Heart left ventricle (tissue), 13 donors: ENCODE data around the gene PKP1.

Experiments
- CTCF ChIP-seq, 12 donors: fragments of 200-600 bp; sonication (generic) in 4 of 12; IDR thresholded peaks; one replicate each; pipeline versions ENCODE4 v1.5.0 to v1.8.0; 2018 to 2022; ENCODE audit warnings: antibody characterized with exemption in 12 of 12, mild to moderate bottlenecking in 5 of 12
- POLR2A ChIP-seq, 2 donors: fragments of 450-650 bp; IDR thresholded peaks; one replicate each; pipeline ENCODE4 v1.6.1; 2017; ENCODE audit warnings: antibody characterized with exemption in 2 of 2, mild to moderate bottlenecking in 2 of 2, moderate library complexity in 2 of 2
- donor health status: ischemic (EF 13 %, LVEDD 7.1; RV severe dilation, severe dysfunction).
- donor health status: DM: no; HTN: yes; CAD: no.
- donor health status: DM: no; HTN: no; CAD: no.
- donor health status: ischemic (EF 25% LVEDD 6.9; RV normal size, moderate dysfunction).
- donor health status: ischemic (EF 25% LVEDD 5.7; RV mildly dilated, moderate dysfunction).
- donor health status: ischemic (EF 35%, LVEDD 5.7; RV mildly dilated, moderate dysfunction).
- donor health status: nonischemic (EF 11% LVEDD 7.7; RV severe dilation, severe dysfunction).
- donor health status: DM: yes; HTN: yes; CAD: no.
- donor health status: PGD.
- donor health status: ischemic (EF 29% LVEDD 5.4; RV normal size, mild dysfunction).
- donor health status: nonischemic (EF 23%, LVEDD 6.1; RV moderate dilation, normal function).

DNA sequence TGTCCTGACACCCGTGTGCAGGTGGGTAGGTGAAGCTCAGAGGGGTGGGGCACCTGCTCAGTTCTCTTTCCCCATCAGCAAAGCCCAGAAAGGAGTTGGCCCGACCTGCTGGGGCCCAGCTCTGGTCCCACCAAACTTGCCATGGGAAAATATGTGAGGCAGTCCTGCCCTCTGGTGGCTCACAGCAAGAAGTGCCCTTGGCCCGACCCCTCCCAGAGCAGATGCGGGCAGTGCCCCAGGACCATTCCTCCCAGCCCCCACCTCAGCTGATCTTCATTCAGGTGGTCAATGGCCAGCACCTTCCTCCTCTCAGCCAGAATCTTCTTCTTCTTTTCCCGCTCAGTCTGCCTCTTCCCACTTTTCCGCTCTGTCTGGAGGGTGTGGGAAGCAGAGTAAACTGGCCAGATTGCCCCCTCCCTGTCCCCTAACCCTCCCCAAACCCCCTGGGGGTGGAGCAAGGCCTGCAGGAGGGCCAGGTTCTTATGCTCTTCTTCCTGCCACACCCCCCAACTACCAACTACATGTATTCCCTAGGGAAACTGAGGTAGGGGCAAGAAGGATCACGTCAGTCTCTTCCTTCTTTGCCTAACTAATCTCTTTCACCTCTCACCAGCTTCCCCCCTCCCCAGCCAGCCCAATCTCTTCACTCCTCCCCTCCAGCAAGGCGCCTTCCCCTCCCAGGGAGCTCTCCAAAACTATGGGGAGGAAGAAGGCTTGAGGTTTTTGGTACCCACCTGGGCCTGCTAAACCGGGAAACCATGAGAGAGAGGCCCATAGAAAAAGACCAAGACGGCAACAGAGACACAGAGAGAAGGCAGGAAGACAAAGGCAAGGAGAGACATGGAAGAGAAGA, 78.6 kb downstream of the PKP1 start:
- TF ChIP-seq CTCF (IDR thresholded peaks at IDR 0.05) (peak; percentile 56 to 77 (median 71)), POLR2A (IDR thresholded peaks at IDR 0.05) (peak in 1 of 2 donors; percentile 30)
